Liver (tissue), 9 donors: ENCODE results near the gene LMF1. TPM values are rescaled to one million over a fixed set of nuclear protein-coding genes. Genes with fewer than 3 reads are reported as not detected.
"Not testable (repeated sequence)": the region's sequence is repeated elsewhere in the genome, so short reads cannot be mapped to it uniquely, and the experiment has no call there.

Source experiments
- DNase-seq: peaks from one replicate; pipeline ENCODE4 v3.0.0-alpha.2; 2017; ENCODE audit warnings: low spot score
- H3K27ac ChIP-seq, 2 donors: one replicate each; pipeline ENCODE4 v1.7.0; 2013; ENCODE audit warnings: inconsistent platforms in 2 of 2, low read length in 2 of 2, control low read depth in 1 of 2, low read depth in 1 of 2, mild to moderate bottlenecking in 1 of 2
- H3K27me3 ChIP-seq, 4 donors: one replicate each; pipeline versions ENCODE4 v1.6.1 to v1.7.0; 2013; ENCODE audit warnings: low read length in 3 of 4, inconsistent platforms in 1 of 4, mild to moderate bottlenecking in 1 of 4, moderate library complexity in 1 of 4; ENCODE audit not compliant: control insufficient read depth in 4 of 4, insufficient read depth in 4 of 4
- H3K36me3 ChIP-seq, 4 donors: one replicate each; pipeline versions ENCODE4 v1.6.1 to v1.7.0; 2013; ENCODE audit warnings: low read length in 3 of 4, mild to moderate bottlenecking in 3 of 4, low read depth in 1 of 4, moderate library complexity in 1 of 4; ENCODE audit not compliant: control insufficient read depth in 4 of 4, insufficient read depth in 3 of 4
- H3K4me1 ChIP-seq, 4 donors: one replicate each; pipeline versions ENCODE4 v1.6.1 to v1.7.0; 2013; ENCODE audit warnings: low read length in 3 of 4, mild to moderate bottlenecking in 3 of 4, moderate library complexity in 1 of 4; ENCODE audit not compliant: control insufficient read depth in 4 of 4, insufficient read depth in 4 of 4
- H3K4me3 ChIP-seq, 3 donors: one replicate each; pipeline versions ENCODE4 v1.6.1 to v1.7.0; 2013; ENCODE audit warnings: low read length in 3 of 3, control low read depth in 1 of 3, low read depth in 1 of 3, mild to moderate bottlenecking in 1 of 3
- H3K9ac ChIP-seq, 2 donors: one replicate each; pipeline ENCODE4 v1.7.0; 2013; ENCODE audit warnings: low read length in 2 of 2, mild to moderate bottlenecking in 2 of 2, moderate library complexity in 2 of 2, control low read depth in 1 of 2, low read depth in 1 of 2
- H3K9me3 ChIP-seq, 4 donors: one replicate each; pipeline versions ENCODE4 v1.6.1 to v1.7.0; 2013; ENCODE audit warnings: low read length in 3 of 4; ENCODE audit not compliant: control insufficient read depth in 4 of 4
- CTCF ChIP-seq: fragments of 150-350 bp; IDR thresholded peaks from 2 replicates; pipeline ENCODE4 v1.5.1; 2017; ENCODE audit warnings: improper control_type of control experiment, low read depth, low read length; ENCODE audit not compliant: missing input control
- EGR1 ChIP-seq, 2 donors: IDR thresholded peaks; 2 replicates each; pipeline ENCODE4 v1.6.1; 2016 to 2018; ENCODE audit warnings: antibody characterized with exemption in 2 of 2, low read depth in 2 of 2
- FOXA2 ChIP-seq: IDR thresholded peaks from 2 replicates; pipeline ENCODE4 v1.6.1; 2016; ENCODE audit warnings: antibody characterized with exemption
- GABPA ChIP-seq, 2 donors: IDR thresholded peaks in 1 of 2; conservative IDR thresholded peaks in 1 of 2; 2 replicates each; pipeline ENCODE4 v1.6.1; 2016; ENCODE audit warnings: antibody characterized with exemption in 2 of 2, mild to moderate bottlenecking in 1 of 2, moderate library complexity in 1 of 2
- HNF4A ChIP-seq, 2 donors: conservative IDR thresholded peaks; 2 replicates each; pipeline ENCODE4 v1.6.1; 2016; ENCODE audit warnings: antibody characterized with exemption in 2 of 2, mild to moderate bottlenecking in 2 of 2
- HNF4G ChIP-seq: IDR thresholded peaks from 2 replicates; pipeline ENCODE4 v1.6.1; 2016; ENCODE audit warnings: antibody characterized with exemption
- JUND ChIP-seq, 2 donors: IDR thresholded peaks; 2 replicates each; pipeline ENCODE4 v1.6.1; 2016; ENCODE audit warnings: antibody characterized with exemption in 2 of 2
- RAD21 ChIP-seq, 2 donors: IDR thresholded peaks; 2 replicates each; pipeline ENCODE4 v1.6.1; 2016; ENCODE audit warnings: antibody characterized with exemption in 2 of 2, mild to moderate bottlenecking in 2 of 2
- REST ChIP-seq: IDR thresholded peaks from 2 replicates; pipeline ENCODE4 v1.6.1; 2016; ENCODE audit warnings: antibody characterized with exemption, mild to moderate bottlenecking
- SP1 ChIP-seq: IDR thresholded peaks from 2 replicates; pipeline ENCODE4 v1.6.1; 2018; ENCODE audit warnings: antibody characterized with exemption, mild to moderate bottlenecking
- TAF1 ChIP-seq: conservative IDR thresholded peaks from 2 replicates; pipeline ENCODE4 v1.6.1; 2016; ENCODE audit warnings: antibody characterized with exemption, mild to moderate bottlenecking
- YY1 ChIP-seq: IDR thresholded peaks from 2 replicates; pipeline ENCODE4 v1.6.1; 2016; ENCODE audit warnings: antibody characterized with exemption, mild to moderate bottlenecking
- ZBTB33 ChIP-seq: IDR thresholded peaks from 2 replicates; pipeline ENCODE4 v1.6.1; 2016; ENCODE audit warnings: antibody characterized with exemption
- WGBS: extraction: QIAGEN DNeasy Blood & Tissue Kit; methylation state at CpG from one replicate; pipeline ENCODE4 v1.1.7; 2013; 5-methylcytosine and 5-hydroxymethylcytosine counted together
- polyA plus RNA-seq, 2 donors: library from polyadenylated mRNA; stranded (reverse) in 1 of 2; unstranded in 1 of 2; fragments of 200-250 nt in 1 of 2; fragments of >200 nt in 1 of 2; fragmentation: Nextera tagmentation in 1 of 2; extraction: Ambion mirVana in 1 of 2; gene quantifications; one replicate each; pipeline versions ENCODE4 v1.2.1 to v1.2.3, GENCODE V29; 2013 to 2015
- total RNA-seq, 2 donors: library from RNA; depleted of rRNA; stranded (reverse); fragments of >200 nt; gene quantifications; one replicate each; pipeline ENCODE4 v1.2.3, GENCODE V29; 2014
- TF ChIP-seq, protein P1 (sequence below): IDR thresholded peaks from 2 replicates; pipeline ENCODE4 v1.6.1; 2016; ENCODE audit warnings: antibody characterized with exemption
- donor health status: healthy.
- donor health status: healthy.
- donor health status: healthy.
- donor health status: healthy.
- donor health status: healthy.

LMF1 gene
- total and polyA plus RNA-seq, 4 donors = 8.8 to 24.3 (median 12.6) TPM

DNA sequence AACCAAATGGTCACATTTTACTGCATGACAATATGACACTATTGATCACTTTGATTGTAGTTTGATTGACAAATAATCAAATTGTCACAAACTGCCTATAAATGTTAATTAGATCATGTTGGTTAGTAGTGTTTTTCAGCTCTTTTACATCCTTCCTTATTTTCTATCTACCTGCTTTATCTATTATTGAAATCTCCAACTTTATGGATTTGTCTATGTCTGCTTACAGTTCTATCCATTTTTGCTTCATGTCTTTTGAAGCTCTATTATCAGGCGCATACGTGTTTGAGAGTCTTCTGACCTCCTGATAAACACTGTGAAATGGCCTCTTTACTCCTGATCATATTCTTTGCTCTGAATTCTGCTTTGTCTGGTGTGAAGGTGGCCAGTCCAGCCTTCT, 87.0 kb downstream of the LMF1 start:
- no peak for DNase-seq
- peaks cover 0 to 8% (median 3%) of the 10 kb centered on the region in 4 donors for H3K36me3 ChIP-seq
- H3K9me3 ChIP-seq = peaks cover 0 to 8% (median 7%) of the 10 kb centered on the region in 4 donors
- no peak for TF ChIP-seq JUND (IDR thresholded peaks at IDR 0.05)
- H3K27ac ChIP-seq = no peak overlapping the region
- 100% methylated on average over 2 of the region's 2 CpGs for WGBS
- no peaks in the 10 kb centered on the region for H3K4me1 ChIP-seq
- H3K4me3 ChIP-seq = no peak overlapping the region
- no peaks in the 10 kb centered on the region for H3K27me3 ChIP-seq
- H3K9ac ChIP-seq = no peak overlapping the region

DNA sequence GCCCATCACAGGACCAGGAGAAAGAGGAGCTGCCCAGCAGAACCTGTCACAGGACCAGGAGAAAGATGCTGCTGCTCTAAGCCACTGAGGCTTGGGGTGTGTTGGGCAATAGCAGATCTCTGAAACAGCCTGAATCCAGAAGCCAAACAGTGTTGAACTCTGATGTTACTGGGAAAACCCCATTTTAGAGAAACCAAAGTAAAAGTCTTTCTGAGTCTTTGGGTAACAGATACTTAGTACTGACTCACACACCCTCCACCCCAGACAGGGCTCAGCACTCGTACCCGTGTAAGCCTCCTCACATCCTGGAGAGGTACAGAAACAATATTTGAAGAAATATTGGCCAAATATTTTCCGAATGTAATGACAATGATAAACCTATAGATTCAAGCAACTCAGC, 87.4 kb downstream of the LMF1 start:
- Histone ChIP-seq H3K36me3 (peaks cover 0 to 8% (median 3%) of the 10 kb centered on the region in 4 donors), H3K27ac (no peak overlapping the region)

GRCh38 chr16:882671-883070, 88.1 kb downstream of the LMF1 start:
- not testable (repeated sequence) for H3K9ac ChIP-seq, H3K4me3 ChIP-seq, H3K36me3 ChIP-seq, DNase-seq, H3K27me3 ChIP-seq, H3K27ac ChIP-seq, H3K4me1 ChIP-seq, H3K9me3 ChIP-seq
- 96% methylated on average over 15 of the region's 15 CpGs for WGBS

More for the DNA sequence above, 87.4 kb downstream of the LMF1 start:
- no peak for TF ChIP-seq HNF4G
- no peak for TF ChIP-seq YY1
- WGBS = 93% methylated on average over 3 of the region's 3 CpGs
- no peak for DNase-seq
- Histone ChIP-seq H3K4me1 (no peaks in the 10 kb centered on the region), H3K9ac (no peak overlapping the region), H3K9me3 (peaks cover 0 to 8% (median 7%) of the 10 kb centered on the region in 4 donors), H3K4me3 (no peak overlapping the region), H3K27me3 (no peaks in the 10 kb centered on the region)

DNA sequence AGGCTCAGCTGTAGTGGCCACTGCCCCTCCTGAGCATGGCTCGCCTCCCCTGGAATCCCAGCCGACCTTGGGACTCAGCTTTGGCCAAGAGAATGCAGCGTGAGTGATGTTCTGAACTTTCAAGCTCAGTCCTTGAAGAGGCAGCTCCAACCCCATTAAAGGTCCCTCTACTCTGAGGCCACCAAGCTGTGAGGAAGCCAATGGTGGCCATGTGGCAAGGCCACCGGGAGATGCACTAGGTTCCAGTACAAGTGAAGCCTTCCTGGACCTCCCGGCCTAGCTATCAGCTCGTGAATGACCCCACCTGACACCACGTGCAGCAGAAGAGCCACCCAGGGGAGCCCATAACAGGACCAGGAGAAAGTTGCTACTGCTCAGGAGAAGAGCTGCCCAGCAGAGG, 88.5 kb downstream of the LMF1 start:
- 91% methylated on average over 7 of the region's 7 CpGs for WGBS
- Histone ChIP-seq H3K27me3 (no peaks in the 10 kb centered on the region), H3K4me3 (no peak overlapping the region), H3K9ac (no peak overlapping the region), H3K27ac (no peak overlapping the region), H3K4me1 (no peaks in the 10 kb centered on the region), H3K9me3 (peaks cover 0 to 8% (median 7%) of the 10 kb centered on the region in 4 donors), H3K36me3 (peaks cover 0 to 8% (median 3%) of the 10 kb centered on the region in 4 donors)
- no peak for TF ChIP-seq HNF4A (conservative IDR thresholded peaks at IDR 0.05)
- TF ChIP-seq, protein P1, sequence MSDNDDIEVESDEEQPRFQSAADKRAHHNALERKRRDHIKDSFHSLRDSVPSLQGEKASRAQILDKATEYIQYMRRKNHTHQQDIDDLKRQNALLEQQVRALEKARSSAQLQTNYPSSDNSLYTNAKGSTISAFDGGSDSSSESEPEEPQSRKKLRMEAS = no peak
- no peak for TF ChIP-seq HNF4G
- TF ChIP-seq REST = no peak
- TF ChIP-seq FOXA2 = no peak
- TF ChIP-seq ZBTB33 = no peak
- no peak for TF ChIP-seq EGR1 (IDR thresholded peaks at IDR 0.05; ENCODE audit: low read depth in 2 of 2)
- no peak for TF ChIP-seq SP1
- no peak for TF ChIP-seq TAF1
- no peak for TF ChIP-seq CTCF
- no peak for TF ChIP-seq GABPA (IDR thresholded peaks at IDR 0.05 in 1 of 2, conservative IDR thresholded peaks at IDR 0.05 in 1 of 2)
- TF ChIP-seq RAD21 (IDR thresholded peaks at IDR 0.05) = no peak
- no peak for TF ChIP-seq JUND (IDR thresholded peaks at IDR 0.05)
- DNase-seq = no peak
